ENCODE measurements around the gene SPX.

The SPX gene

DNA sequence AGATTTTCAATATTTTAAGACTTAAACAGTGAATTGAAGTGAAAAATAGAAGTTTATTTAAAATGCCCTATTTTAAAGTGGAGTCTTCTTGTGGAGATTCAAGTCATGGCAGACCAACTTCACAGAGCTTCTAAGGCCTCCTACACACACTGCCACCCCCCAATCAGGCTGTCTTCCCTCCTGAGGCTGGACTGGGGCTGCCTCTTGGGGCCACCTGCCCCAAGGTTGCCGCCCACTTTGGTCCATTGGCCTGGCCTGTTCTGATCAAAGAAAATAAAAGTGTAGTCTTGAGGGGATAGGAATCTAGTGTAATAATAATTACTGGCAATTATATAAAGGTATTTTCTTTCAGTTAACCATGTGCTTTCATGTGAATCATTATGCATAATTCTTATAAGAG is 23.2 kb upstream of the SPX start:
- Histone ChIP-seq H4K20me1 (ENCODE audit: insufficient read depth, low read length, poor library complexity, severe bottlenecking) (peaks cover 62% of the 10 kb centered on the region), H3K79me2 (ENCODE audit: insufficient read depth, low read length) (peaks cover 91% of the 10 kb centered on the region), H3K9me2 (replicated peaks; ENCODE audit: low read depth, low read length) (no peaks in the 10 kb centered on the region), H3K27me3 (ENCODE audit: insufficient read depth, low read length, poor library complexity, severe bottlenecking) (no peaks in the 10 kb centered on the region), H3K9me3 (ENCODE audit: insufficient read depth, low read depth, low read length) (no peaks in the 10 kb centered on the region), H3K4me1 (ENCODE audit: insufficient read depth, low read length, poor library complexity, severe bottlenecking) (peaks cover 63% of the 10 kb centered on the region), H3K9ac (ENCODE audit: low read depth, low read length, poor library complexity, severe bottlenecking) (peak overlapping the region; percentile 84), H2AFZ (ENCODE audit: low read length) (no peak overlapping the region), H3F3A (ENCODE audit: low read depth) (no peaks in the 10 kb centered on the region), H3K36me3 (ENCODE audit: insufficient read depth, low read length) (peaks cover 6% of the 10 kb centered on the region; the same call in 1 of the 2 replicates), H3K4me3 (ENCODE audit: low read length, poor library complexity, severe bottlenecking) (peak overlapping the region; percentile 91), H3K4me2 (ENCODE audit: low read depth, low read length, poor library complexity, severe bottlenecking) (peak overlapping the region; percentile 86)
- TF ChIP-seq EZH2phosphoT487 (IDR thresholded peaks at IDR 0.05; ENCODE audit: borderline replicate concordance) = no peak

DNA sequence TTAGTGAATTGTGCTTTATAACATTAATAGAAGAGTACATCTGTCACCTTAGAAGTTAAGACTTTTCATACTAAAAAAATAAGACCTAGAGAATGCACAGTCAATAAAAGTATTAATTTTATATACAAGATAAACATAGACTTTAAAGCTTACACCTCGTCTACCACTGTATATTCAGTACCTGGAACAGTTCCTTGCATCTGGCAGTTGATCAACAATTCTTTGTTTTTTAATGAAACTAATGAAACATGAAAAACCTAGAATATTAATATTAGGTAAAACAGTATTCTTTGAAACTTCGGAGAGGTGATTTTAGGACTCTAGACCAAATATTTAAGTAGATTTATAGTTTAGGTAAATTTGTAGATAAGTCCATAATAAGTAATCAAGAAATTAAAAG is 20.2 kb upstream of the SPX start:
- Histone ChIP-seq H3K36me3 (ENCODE audit: insufficient read depth, low read length) (peaks cover 23% of the 10 kb centered on the region), H3K27me3 (ENCODE audit: insufficient read depth, low read length, poor library complexity, severe bottlenecking) (no peaks in the 10 kb centered on the region), H3F3A (ENCODE audit: low read depth) (no peaks in the 10 kb centered on the region), H3K79me2 (ENCODE audit: insufficient read depth, low read length) (peaks cover 76% of the 10 kb centered on the region), H3K9me2 (replicated peaks; ENCODE audit: low read depth, low read length) (no peaks in the 10 kb centered on the region), H3K9ac (ENCODE audit: low read depth, low read length, poor library complexity, severe bottlenecking) (no peak overlapping the region), H3K4me3 (ENCODE audit: low read length, poor library complexity, severe bottlenecking) (peak overlapping the region; percentile 91), H3K9me3 (ENCODE audit: insufficient read depth, low read depth, low read length) (no peaks in the 10 kb centered on the region), H3K4me2 (ENCODE audit: low read depth, low read length, poor library complexity, severe bottlenecking) (peak overlapping the region; percentile 86), H3K4me1 (ENCODE audit: insufficient read depth, low read length, poor library complexity, severe bottlenecking) (peaks cover 46% of the 10 kb centered on the region), H2AFZ (ENCODE audit: low read length) (no peak overlapping the region), H4K20me1 (ENCODE audit: insufficient read depth, low read length, poor library complexity, severe bottlenecking) (peaks cover 54% of the 10 kb centered on the region)
- TF ChIP-seq EZH2phosphoT487 (IDR thresholded peaks at IDR 0.05; ENCODE audit: borderline replicate concordance) = no peak

DNA sequence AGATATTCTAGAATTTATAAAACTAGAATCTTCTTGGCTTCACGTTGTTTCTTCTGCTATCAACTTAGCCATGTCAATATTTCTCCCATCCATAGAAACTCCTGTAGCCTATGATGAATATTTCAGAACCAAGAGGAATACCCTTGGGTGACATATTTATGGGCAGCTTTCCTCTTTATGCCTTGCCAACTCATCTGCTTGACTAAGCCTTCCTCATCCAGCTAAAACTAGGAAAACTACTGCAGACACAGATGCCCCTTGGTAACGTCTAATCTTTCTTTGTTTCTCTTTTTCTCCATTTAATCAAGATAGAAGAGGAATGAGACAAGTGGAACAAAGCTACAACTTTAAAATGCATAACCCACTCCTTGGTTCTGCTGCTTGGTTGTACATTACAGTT is 18.2 kb upstream of the SPX start:
- H3K27me3 ChIP-seq (ENCODE audit: insufficient read depth, low read length, poor library complexity, severe bottlenecking) = no peaks in the 10 kb centered on the region
- peaks cover 43% of the 10 kb centered on the region for H3K4me1 ChIP-seq (ENCODE audit: insufficient read depth, low read length, poor library complexity, severe bottlenecking)
- H3K9me2 ChIP-seq (replicated peaks; ENCODE audit: low read depth, low read length) = no peaks in the 10 kb centered on the region
- no peak overlapping the region for H2AFZ ChIP-seq (ENCODE audit: low read length)
- H3F3A ChIP-seq (ENCODE audit: low read depth) = no peaks in the 10 kb centered on the region
- peaks cover 48% of the 10 kb centered on the region for H4K20me1 ChIP-seq (ENCODE audit: insufficient read depth, low read length, poor library complexity, severe bottlenecking)
- peaks cover 33% of the 10 kb centered on the region for H3K36me3 ChIP-seq (ENCODE audit: insufficient read depth, low read length)
- no peak overlapping the region for H3K4me3 ChIP-seq (ENCODE audit: low read length, poor library complexity, severe bottlenecking)
- H3K4me2 ChIP-seq (ENCODE audit: low read depth, low read length, poor library complexity, severe bottlenecking) = peak overlapping the region; percentile 34
- TF ChIP-seq EZH2phosphoT487 (IDR thresholded peaks at IDR 0.05; ENCODE audit: borderline replicate concordance) = no peak
- TF ChIP-seq, protein P1, sequence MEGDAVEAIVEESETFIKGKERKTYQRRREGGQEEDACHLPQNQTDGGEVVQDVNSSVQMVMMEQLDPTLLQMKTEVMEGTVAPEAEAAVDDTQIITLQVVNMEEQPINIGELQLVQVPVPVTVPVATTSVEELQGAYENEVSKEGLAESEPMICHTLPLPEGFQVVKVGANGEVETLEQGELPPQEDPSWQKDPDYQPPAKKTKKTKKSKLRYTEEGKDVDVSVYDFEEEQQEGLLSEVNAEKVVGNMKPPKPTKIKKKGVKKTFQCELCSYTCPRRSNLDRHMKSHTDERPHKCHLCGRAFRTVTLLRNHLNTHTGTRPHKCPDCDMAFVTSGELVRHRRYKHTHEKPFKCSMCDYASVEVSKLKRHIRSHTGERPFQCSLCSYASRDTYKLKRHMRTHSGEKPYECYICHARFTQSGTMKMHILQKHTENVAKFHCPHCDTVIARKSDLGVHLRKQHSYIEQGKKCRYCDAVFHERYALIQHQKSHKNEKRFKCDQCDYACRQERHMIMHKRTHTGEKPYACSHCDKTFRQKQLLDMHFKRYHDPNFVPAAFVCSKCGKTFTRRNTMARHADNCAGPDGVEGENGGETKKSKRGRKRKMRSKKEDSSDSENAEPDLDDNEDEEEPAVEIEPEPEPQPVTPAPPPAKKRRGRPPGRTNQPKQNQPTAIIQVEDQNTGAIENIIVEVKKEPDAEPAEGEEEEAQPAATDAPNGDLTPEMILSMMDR (conservative IDR thresholded peaks at IDR 0.05; ENCODE audit: low read length) = no peak
- H3K9ac ChIP-seq (ENCODE audit: low read depth, low read length, poor library complexity, severe bottlenecking) = no peak overlapping the region
- peaks cover 62% of the 10 kb centered on the region for H3K79me2 ChIP-seq (ENCODE audit: insufficient read depth, low read length)
- no peaks in the 10 kb centered on the region for H3K9me3 ChIP-seq (ENCODE audit: insufficient read depth, low read depth, low read length)

DNA sequence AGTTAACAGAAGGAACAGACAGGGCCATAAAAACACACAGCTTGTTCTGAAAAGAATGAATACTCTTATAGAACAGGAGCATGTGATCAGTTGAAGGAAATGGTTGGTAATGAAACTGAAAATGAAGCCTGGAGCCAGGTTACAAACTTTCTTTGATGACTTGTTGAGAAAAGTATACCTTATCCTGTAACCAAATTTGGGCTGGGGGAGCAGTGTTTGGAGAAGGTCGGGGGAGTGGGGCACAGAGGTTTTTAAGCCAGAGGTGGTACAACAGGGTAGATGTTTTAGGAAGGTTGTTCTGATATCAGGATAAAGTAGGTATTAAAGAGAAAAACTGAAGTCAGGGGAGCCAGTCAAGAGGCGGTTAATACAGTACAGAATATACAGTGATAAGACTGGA is 16.3 kb upstream of the SPX start:
- Histone ChIP-seq H3K27me3 (ENCODE audit: insufficient read depth, low read length, poor library complexity, severe bottlenecking) (no peaks in the 10 kb centered on the region), H3K9me2 (replicated peaks; ENCODE audit: low read depth, low read length) (no peaks in the 10 kb centered on the region), H3F3A (ENCODE audit: low read depth) (no peaks in the 10 kb centered on the region), H3K4me1 (ENCODE audit: insufficient read depth, low read length, poor library complexity, severe bottlenecking) (peaks cover 24% of the 10 kb centered on the region), H3K36me3 (ENCODE audit: insufficient read depth, low read length) (peaks cover 53% of the 10 kb centered on the region), H3K4me2 (ENCODE audit: low read depth, low read length, poor library complexity, severe bottlenecking) (peak overlapping the region; percentile 36), H4K20me1 (ENCODE audit: insufficient read depth, low read length, poor library complexity, severe bottlenecking) (peaks cover 31% of the 10 kb centered on the region), H2AFZ (ENCODE audit: low read length) (no peak overlapping the region), H3K9ac (ENCODE audit: low read depth, low read length, poor library complexity, severe bottlenecking) (no peak overlapping the region), H3K79me2 (ENCODE audit: insufficient read depth, low read length) (peaks cover 42% of the 10 kb centered on the region), H3K9me3 (ENCODE audit: insufficient read depth, low read depth, low read length) (no peaks in the 10 kb centered on the region), H3K4me3 (ENCODE audit: low read length, poor library complexity, severe bottlenecking) (no peak overlapping the region)
- TF ChIP-seq, protein P1 (conservative IDR thresholded peaks at IDR 0.05; ENCODE audit: low read length) = no peak
- TF ChIP-seq EZH2phosphoT487 (IDR thresholded peaks at IDR 0.05; ENCODE audit: borderline replicate concordance) = no peak
